IMR-90 (cell line): ENCODE data around the gene SEMA3C. TPM values are rescaled to one million over a fixed set of nuclear protein-coding genes. Genes with fewer than 3 reads are reported as not detected.
A peak's percentile ranks its signal among the peaks of the same experiment; 100 is the strongest.

Experiments used
- ATAC-seq: fragments of 200-7000 bp; cut with Tn5 transposase; 2 replicates; pipeline ENCODE4 v1.9.1; 2020; ENCODE audit warnings: low read depth, mild to moderate bottlenecking, moderate library complexity
- BruUV-seq: library from RNA; stranded (reverse); fragments of 400-500 nt; replicated peaks from 2 replicates; lab custom pipeline; 2021; lab: Mats Ljungman, UMichigan
- CTCF ChIA-PET: fragments of 300-600 bp; formaldehyde crosslinking; extraction: SDS; loops from one replicate; lab custom pipeline; 2021; ENCODE audit warnings: antibody characterized with exemption; lab: Yijun Ruan, JAX
- POLR2A ChIA-PET: fragments of 300-600 bp; sonication (Branson Sonifier 250); formaldehyde crosslinking; loops from one replicate; lab custom pipeline; 2022; ENCODE audit warnings: antibody characterized with exemption; ENCODE audit not compliant: unreplicated experiment; lab: Charles Lee
- DNase-seq: peaks from one replicate; pipeline ENCODE4 v3.0.0; 2013
- H2AFZ ChIP-seq: replicated peaks from 2 replicates; pipeline ENCODE3; 2013; ENCODE audit warnings: low read length, mild to moderate bottlenecking; ENCODE audit not compliant: poor library complexity
- H2AK5ac ChIP-seq: 2 replicates; pipeline ENCODE4 v1.6.1; 2013; ENCODE audit warnings: low read depth, low read length, inconsistent platforms
- H2AK9ac ChIP-seq: replicated peaks from 2 replicates; pipeline ENCODE3; 2013; ENCODE audit warnings: mild to moderate bottlenecking, low read depth, low read length, moderate library complexity; ENCODE audit not compliant: poor library complexity
- H2BK120ac ChIP-seq: 2 replicates; pipeline ENCODE4 v1.6.1; 2013; ENCODE audit warnings: low read depth, low read length, inconsistent platforms
- H2BK15ac ChIP-seq: 3 replicates; pipeline ENCODE4 v1.6.1; 2013; ENCODE audit warnings: low read depth, low read length, inconsistent platforms
- H2BK20ac ChIP-seq: 2 replicates; pipeline ENCODE4 v1.6.1; 2013; ENCODE audit warnings: low read depth, mild to moderate bottlenecking, inconsistent platforms, low read length, moderate library complexity
- H2BK5ac ChIP-seq: 2 replicates; pipeline ENCODE4 v1.6.1; 2013; ENCODE audit warnings: mild to moderate bottlenecking, low read depth, low read length, inconsistent platforms; ENCODE audit not compliant: poor library complexity, severe bottlenecking
- H3K14ac ChIP-seq: replicated peaks from 2 replicates; pipeline ENCODE4 v1.6.1; 2013; ENCODE audit warnings: low read depth, low read length, inconsistent platforms
- H3K18ac ChIP-seq: 2 replicates; pipeline ENCODE4 v1.6.1; 2013; ENCODE audit warnings: low read depth, low read length, control low read depth
- H3K23ac ChIP-seq: 2 replicates; pipeline ENCODE4 v1.6.1; 2013; ENCODE audit warnings: low read depth, low read length, inconsistent platforms
- H3K27ac ChIP-seq: 2 replicates; pipeline ENCODE4 v1.5.1; 2013; ENCODE audit warnings: mild to moderate bottlenecking, control low read depth, low read length; ENCODE audit not compliant: insufficient read depth
- H3K27me3 ChIP-seq: 2 replicates; pipeline ENCODE4 v1.6.1; 2013; ENCODE audit warnings: low read length; ENCODE audit not compliant: control insufficient read depth, insufficient read depth
- H3K36me3 ChIP-seq: 2 replicates; pipeline ENCODE4 v1.6.1; 2013; ENCODE audit warnings: low read length, mixed read lengths; ENCODE audit not compliant: control insufficient read depth, insufficient read depth
- H3K4ac ChIP-seq: 2 replicates; pipeline ENCODE4 v1.6.1; 2013; ENCODE audit warnings: low read depth, low read length, inconsistent platforms
- H3K4me1 ChIP-seq: 2 replicates; pipeline ENCODE4 v1.6.1; 2013; ENCODE audit warnings: low read length, mixed read lengths; ENCODE audit not compliant: control insufficient read depth, insufficient read depth
- H3K4me2 ChIP-seq: 2 replicates; pipeline ENCODE4 v1.6.1; 2013; ENCODE audit warnings: low read depth, mild to moderate bottlenecking, control low read depth, low read length, moderate library complexity
- H3K4me3 ChIP-seq: 2 replicates; pipeline ENCODE4 v1.5.1; 2013; ENCODE audit warnings: low read depth, mild to moderate bottlenecking, control low read depth, low read length, moderate library complexity; ENCODE audit not compliant: insufficient read depth
- H3K56ac ChIP-seq: 2 replicates; pipeline ENCODE4 v1.6.1; 2013; ENCODE audit warnings: low read length, inconsistent platforms; ENCODE audit not compliant: insufficient read depth; ENCODE audit errors: extremely low read depth
- H3K79me1 ChIP-seq, 2 experiments: 2 replicates each; pipeline ENCODE4 v1.6.1; 2013; ENCODE audit warnings: low read length in 2 of 2, inconsistent platforms in 1 of 2, low read depth in 1 of 2
- H3K9ac ChIP-seq: 2 replicates; pipeline ENCODE4 v1.6.1; 2013; ENCODE audit warnings: low read depth, low read length, control low read depth
- H3K9me1 ChIP-seq: 2 replicates; pipeline ENCODE4 v1.6.1; 2013; ENCODE audit warnings: low read length, inconsistent platforms; ENCODE audit not compliant: insufficient read depth
- H3K9me3 ChIP-seq: 2 replicates; pipeline ENCODE4 v1.6.1; 2013; ENCODE audit warnings: low read length; ENCODE audit not compliant: control insufficient read depth, insufficient read depth
- H4K20me1 ChIP-seq: 2 replicates; pipeline ENCODE4 v1.6.1; 2013; ENCODE audit warnings: low read length, inconsistent platforms; ENCODE audit not compliant: insufficient read depth
- H4K5ac ChIP-seq: 2 replicates; pipeline ENCODE4 v1.6.1; 2013; ENCODE audit warnings: mild to moderate bottlenecking, low read depth, low read length, control low read depth
- H4K8ac ChIP-seq, 2 experiments: 2 replicates each; pipeline ENCODE4 v1.6.1; 2013; ENCODE audit warnings: low read depth in 2 of 2, low read length in 2 of 2, control low read depth in 1 of 2, inconsistent platforms in 1 of 2
- H4K91ac ChIP-seq: 2 replicates; pipeline ENCODE4 v1.6.1; 2013; ENCODE audit warnings: low read depth, low read length, inconsistent platforms; ENCODE audit not compliant: insufficient read depth
- CEBPB ChIP-seq: IDR thresholded peaks from 2 replicates; pipeline ENCODE4 v1.6.1; 2012; ENCODE audit warnings: low read depth, low read length, improper control_type of control experiment
- MAFK ChIP-seq: IDR thresholded peaks from 2 replicates; pipeline ENCODE4 v1.6.1; 2012; ENCODE audit warnings: low read depth, low read length, improper control_type of control experiment
- WGBS, 2 experiments: methylation state at CpG; one replicate each; pipeline versions ENCODE4 v1.1.5 to v1.1.7; 2013; ENCODE audit warnings: missing lambda C conversion rate in 2 of 2; ENCODE audit not compliant: insufficient read length in 1 of 2; ENCODE audit errors: extremely low coverage in 2 of 2; 5-methylcytosine and 5-hydroxymethylcytosine counted together
- dilution Hi-C: fragments of 300-500 bp; cut with HindIII; formaldehyde crosslinking; loops from one replicate; pipeline ENCODE4 v1.14.3; 2018; ENCODE audit warnings: low sequenced_read_pairs; ENCODE audit not compliant: unreplicated experiment
- in situ Hi-C: fragments of 300-500 bp; cut with MboI; formaldehyde crosslinking; loops from 3 replicates; pipeline ENCODE4 v1.14.3; 2019; ENCODE audit warnings: low sequenced_read_pairs, inconsistent platforms, mixed read lengths
- intact Hi-C: fragments of 100-400 bp; cut with micrococcal nuclease; formaldehyde crosslinking; loops from 2 replicates; pipeline ENCODE4 v1.10.0; 2022
- polyA plus RNA-seq, 3 experiments: library from polyadenylated mRNA; depleted of rRNA; stranded (reverse); fragments of >200 nt; gene quantifications; 2 replicates each; pipeline ENCODE4 v1.2.3, GENCODE V29; 2012; ENCODE audit warnings: low replicate concordance in 1 of 3
- total RNA-seq: library from RNA; depleted of rRNA; stranded (reverse); fragments of >200 nt; gene quantifications from 2 replicates; pipeline ENCODE4 v1.2.3, GENCODE V29; 2012

Gene SEMA3C
- total and polyA plus RNA-seq, 2 of the 4 experiments (the other 2 are of a cell fraction), result 21.2 to 97.1 TPM

DNA sequence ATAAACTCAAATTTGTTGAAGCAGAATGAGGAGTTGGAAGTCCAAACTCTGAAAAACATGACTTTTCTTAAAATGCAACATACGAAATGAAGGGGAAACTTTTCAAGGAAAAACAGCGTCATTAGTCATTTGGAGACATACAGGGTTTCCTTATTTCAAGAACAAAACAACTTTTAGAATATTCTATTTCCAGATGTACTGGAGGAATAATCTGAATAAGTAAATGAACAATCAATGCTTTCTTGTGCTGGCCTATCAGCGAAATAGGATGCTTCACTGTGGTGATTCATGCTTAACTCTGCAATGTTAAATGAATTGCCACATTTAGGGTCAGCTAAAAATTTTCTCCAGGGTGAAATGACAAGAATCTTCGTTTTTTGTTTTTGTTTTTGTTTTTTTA is 114.3 kb downstream of the SEMA3C start:
- Histone ChIP-seq H3K56ac (no peak overlapping the region), H3K4me2 (no peak overlapping the region), H3K9me1 (peaks cover 3% of the 10 kb centered on the region; the same call in 1 of the 2 replicates), H3K79me1 (peaks cover 0 to 4% of the 10 kb centered on the region in 2 experiments; a peak in 1 of 4 replicates), H2BK15ac (no peak overlapping the region), H4K20me1 (no peaks in the 10 kb centered on the region), H3K23ac (no peak overlapping the region), H3K27ac (no peak overlapping the region), H3K14ac (no peak overlapping the region), H4K8ac (no peak overlapping the region), H3K36me3 (no peaks in the 10 kb centered on the region; the same call in 1 of the 2 replicates), H4K5ac (no peak overlapping the region), H3K9ac (no peak overlapping the region), H2AK5ac (no peak overlapping the region), H2AFZ (no peak overlapping the region), H3K4me1 (no peaks in the 10 kb centered on the region), H4K91ac (no peak overlapping the region), H2AK9ac (no peak overlapping the region), H3K4me3 (no peak overlapping the region), H3K18ac (no peak overlapping the region), H3K9me3 (no peaks in the 10 kb centered on the region), H2BK5ac (no peak overlapping the region), H3K4ac (no peak overlapping the region), H3K27me3 (no peaks in the 10 kb centered on the region), H2BK20ac (no peak overlapping the region), H2BK120ac (no peak overlapping the region)
- DNase-seq (peak; percentile 38), ATAC-seq (no peak)
- intact Hi-C loops, result no loop called here
- TF ChIP-seq MAFK, result no peak
- TF ChIP-seq CEBPB, result peak; percentile 8; the same call in 1 of the 2 replicates
- BruUV-seq, result no TSS peak
- ChIA-PET POLR2A (no interaction called here), CTCF (interaction anchor here (0.6 kb wide), 1 partner anchor 115 kb away, joined by 3 read pairs; no protein-coding TSS in a partner anchor)
- dilution Hi-C loops, result no loop called here
- WGBS, 2 experiments, result no CpG with 5 or more reads among the region's 4 CpGs
- in situ Hi-C loops, result no loop called here
